Right ventricle myocardium inferior (tissue), 1 donor: ENCODE measurements around the gene NCAM2. TPM values are rescaled to one million over a fixed set of nuclear protein-coding genes. Genes with fewer than 3 reads are reported as not detected.

Experiments used
- ATAC-seq: fragments of 200-7000 bp; cut with Tn5 transposase; one replicate; pipeline ENCODE4 v1.9.1; 2020; ENCODE audit warnings: mild to moderate bottlenecking, moderate library complexity
- DNase-seq: peaks from one replicate; pipeline ENCODE4 v3.0.0; 2021; ENCODE audit errors: missing footprints
- intact Hi-C: fragments of 100-400 bp; cut with DNase I; formaldehyde crosslinking; loops from one replicate; pipeline ENCODE4 v1.11.0; 2022
- total RNA-seq: library from RNA; stranded (reverse); fragmentation: NEBNext Ultra II Directional; extraction: Animal tissue kit (Norgen Biotek cat#: 25700); gene quantifications from one replicate; pipeline ENCODE4 v1.2.1, GENCODE V29; 2021
- donor health status: DM: no; HTN: yes; CAD: no; lungs with severe emphysema.

Gene NCAM2
- total RNA-seq, 1 donor from 2014 or later: 5.4 TPM

GRCh38 chr21:21151231-21151630 is 153.0 kb downstream of the NCAM2 start:
- ATAC-seq: no peak
- no peak for DNase-seq
- intact Hi-C loops: no loop called here

GRCh38 chr21:21156397-21156796 is 158.2 kb downstream of the NCAM2 start:
- DNase-seq (no peak), ATAC-seq (no peak)
- intact Hi-C loops: no loop called here

GRCh38 chr21:21156957-21157356 is 158.7 kb downstream of the NCAM2 start:
- DNase-seq (no peak), ATAC-seq (no peak)
- intact Hi-C loops: no loop called here

- intact Hi-C loops: no loop called here
- ATAC-seq: no peak
- no peak for DNase-seq
Observed at GRCh38 chr21:21158376-21158918, 160.2 kb downstream of the NCAM2 start.

- ATAC-seq (no peak), DNase-seq (no peak)
- intact Hi-C loops: no loop called here
Observed at GRCh38 chr21:21159253-21159899, 161.2 kb downstream of the NCAM2 start.

- DNase-seq: no peak
- ATAC-seq: no peak
- intact Hi-C loops: no loop called here
Observed at GRCh38 chr21:21162786-21163185, 164.6 kb downstream of the NCAM2 start.

- ATAC-seq: peak; percentile 62
- intact Hi-C loops: no loop called here
- no peak for DNase-seq
Observed at GRCh38 chr21:21163904-21164303, 165.7 kb downstream of the NCAM2 start.

GRCh38 chr21:21165063-21165645 is 166.9 kb downstream of the NCAM2 start:
- intact Hi-C loops: no loop called here
- DNase-seq (no peak), ATAC-seq (peak; percentile 88)

GRCh38 chr21:21174676-21175075 is 176.5 kb downstream of the NCAM2 start:
- intact Hi-C loops: no loop called here
- DNase-seq: no peak
- ATAC-seq: no peak

GRCh38 chr21:21175798-21176334 is 177.7 kb downstream of the NCAM2 start:
- intact Hi-C loops: no loop called here
- DNase-seq (no peak), ATAC-seq (no peak)

GRCh38 chr21:21177353-21177986 is 179.3 kb downstream of the NCAM2 start:
- intact Hi-C loops: no loop called here
- no peak for ATAC-seq
- DNase-seq: no peak

GRCh38 chr21:21179619-21180298 is 181.6 kb downstream of the NCAM2 start:
- ATAC-seq (peak; percentile 63), DNase-seq (no peak)
- intact Hi-C loops: no loop called here

- ATAC-seq (no peak), DNase-seq (no peak)
- intact Hi-C loops: no loop called here
Observed at GRCh38 chr21:21182401-21183010, 184.3 kb downstream of the NCAM2 start.

- ATAC-seq: no peak
- no peak for DNase-seq
- intact Hi-C loops: no loop called here
Observed at GRCh38 chr21:21183092-21183491, 184.9 kb downstream of the NCAM2 start.

- no peak for DNase-seq
- ATAC-seq: no peak
- intact Hi-C loops: no loop called here
Observed at GRCh38 chr21:21184771-21185528, 186.7 kb downstream of the NCAM2 start.

- ATAC-seq (no peak), DNase-seq (no peak)
- intact Hi-C loops: no loop called here
Observed at GRCh38 chr21:21187579-21187978, 189.4 kb downstream of the NCAM2 start.

- no peak for ATAC-seq
- intact Hi-C loops: no loop called here
Observed at GRCh38 chr21:21188513-21189195, 190.4 kb downstream of the NCAM2 start.

More at GRCh38 chr21:21188513-21189195, 190.4 kb downstream of the NCAM2 start:
- no peak for DNase-seq
